HepG2 (cell line): ENCODE measurements around the gene VAMP8. TPM values are rescaled to one million over a fixed set of nuclear protein-coding genes. Genes with fewer than 3 reads are reported as not detected.

Experiments
- FOSL1 ChIP-seq: sonication (generic); formaldehyde crosslinking; IDR thresholded peaks from 2 replicates; pipeline ENCODE4 v1.9.0; 2021; ENCODE audit warnings: missing genetic modification reagents, borderline replicate concordance
- FOXO1 ChIP-seq: sonication (generic); formaldehyde crosslinking; IDR thresholded peaks from 2 replicates; pipeline ENCODE4 v1.4.0; 2020; ENCODE audit warnings: missing genetic modification reagents
- GRHL1 ChIP-seq: sonication (generic); formaldehyde crosslinking; conservative IDR thresholded peaks from 2 replicates; pipeline ENCODE4 v1.8.0; 2022; ENCODE audit warnings: missing genetic modification reagents
- HMGXB4 ChIP-seq, 2 experiments: sonication (generic) in 1 of 2; formaldehyde crosslinking in 1 of 2; IDR thresholded peaks; 2 replicates each; pipeline versions ENCODE4 v1.4.0 to v1.6.1; 2018 to 2020; ENCODE audit warnings: missing genetic modification reagents in 2 of 2, borderline replicate concordance in 1 of 2, low read depth in 1 of 2, mild to moderate bottlenecking in 1 of 2, missing biosample characterization in 1 of 2
- NFAT5 ChIP-seq: sonication (generic); formaldehyde crosslinking; IDR thresholded peaks from 2 replicates; pipeline ENCODE4 v1.4.0; 2020; ENCODE audit warnings: missing genetic modification reagents
- NFKB2 ChIP-seq: sonication (generic); formaldehyde crosslinking; IDR thresholded peaks from 2 replicates; pipeline ENCODE4 v1.4.0; 2020; ENCODE audit warnings: missing genetic modification reagents, borderline replicate concordance
- RFX1 ChIP-seq: fragments of 450-650 bp; IDR thresholded peaks from 2 replicates; pipeline ENCODE4 v1.6.1; 2017
- SNAPC5 ChIP-seq: sonication (generic); formaldehyde crosslinking; IDR thresholded peaks from 2 replicates; pipeline ENCODE4 v1.8.1; 2023; ENCODE audit warnings: mild to moderate bottlenecking, missing genetic modification reagents, borderline replicate concordance
- ZFP41 ChIP-seq: sonication (generic); formaldehyde crosslinking; IDR thresholded peaks from 2 replicates; pipeline ENCODE4 v1.4.0; 2020; ENCODE audit warnings: mild to moderate bottlenecking, missing genetic modification reagents, borderline replicate concordance
- ZMAT5 ChIP-seq: sonication (generic); formaldehyde crosslinking; IDR thresholded peaks from 2 replicates; pipeline ENCODE4 v1.5.0; 2020; ENCODE audit warnings: mild to moderate bottlenecking, low read depth, missing genetic modification reagents, borderline replicate concordance
- ZNF607 ChIP-seq: sonication (generic); formaldehyde crosslinking; IDR thresholded peaks from 2 replicates; pipeline ENCODE4 v1.5.1; 2020; ENCODE audit warnings: missing genetic modification reagents, mild to moderate bottlenecking, borderline replicate concordance
- ZNF720 ChIP-seq: sonication (generic); formaldehyde crosslinking; IDR thresholded peaks from 2 replicates; pipeline ENCODE4 v1.4.0; 2020; ENCODE audit warnings: missing genetic modification reagents
- ZSCAN20 ChIP-seq: sonication (generic); formaldehyde crosslinking; IDR thresholded peaks from 2 replicates; pipeline ENCODE4 v1.4.0; 2020; ENCODE audit warnings: missing genetic modification reagents, mild to moderate bottlenecking, borderline replicate concordance
- ZSCAN25 ChIP-seq: sonication (generic); formaldehyde crosslinking; IDR thresholded peaks from 2 replicates; pipeline ENCODE4 v1.8.0; 2022; ENCODE audit warnings: mild to moderate bottlenecking, missing genetic modification reagents
- polyA plus RNA-seq, 8 experiments: library from polyadenylated mRNA; depleted of rRNA in 3 of 8; stranded (reverse) in 7 of 8; unstranded in 1 of 8; fragments of >200 nt; fragmentation: Illumina TruSeq in 4 of 8; extraction: Trizol in 4 of 8; gene quantifications; 2 replicates each; pipeline versions ENCODE4 v1.2.1 to v1.2.3, GENCODE V29; 2011 to 2016; ENCODE audit warnings: low read depth in 4 of 8, missing spikeins in 1 of 8, mixed read lengths in 1 of 8; ENCODE audit not compliant: insufficient read depth in 1 of 8
- total RNA-seq, 5 experiments: library from RNA; depleted of rRNA; stranded (reverse); fragments of >200 nt; fragmentation: Illumina TruSeq; extraction: Trizol; gene quantifications; 2 replicates each; pipeline ENCODE4 v1.2.3, GENCODE V29; 2016; ENCODE audit warnings: low read depth in 1 of 5

The VAMP8 gene
- total and polyA plus RNA-seq, 2 of the 13 experiments (the other 11 are each of a cell fraction or from before 2014, with no cell fraction given): 83.3 to 157 TPM

- TF ChIP-seq GRHL1: no peak
- TF ChIP-seq SNAPC5 (CRISPR knock-in tag): peak; percentile 79; the same call in 1 of the 2 replicates
- TF ChIP-seq ZMAT5 (CRISPR knock-in tag): no peak
- TF ChIP-seq ZSCAN20 (CRISPR knock-in tag): no peak; the same call in 1 of the 2 replicates
- peak; percentile 80; the same call in 1 of the 2 replicates for TF ChIP-seq ZSCAN25 (CRISPR knock-in tag)
- TF ChIP-seq FOSL1: no peak
- peak; percentile 37; the same call in 1 of the 2 replicates for TF ChIP-seq FOXO1 (CRISPR knock-in tag)
- TF ChIP-seq NFAT5 (CRISPR knock-in tag): no peak; the same call in 1 of the 2 replicates
- TF ChIP-seq ZFP41 (CRISPR knock-in tag): peak; percentile 85; the same call in 1 of the 2 replicates
- no peak for TF ChIP-seq ZNF607
- no peak for TF ChIP-seq ZNF720 (CRISPR knock-in tag)
- peak; percentile 60; the same call in 1 of the 2 replicates for TF ChIP-seq NFKB2 (CRISPR knock-in tag)
- peak; percentile 75 to 93 for TF ChIP-seq HMGXB4 (CRISPR knock-in tag; IDR thresholded peaks at IDR 0.05; ENCODE audit: borderline replicate concordance in 1 of 2, low read depth in 1 of 2)
- TF ChIP-seq RFX1: no peak
Measured at GRCh38 chr2:85561280-85562212, 15.8 kb upstream of the VAMP8 start, which contains the start of gene GGCX (continued).
